ENCODE measurements around the gene SYTL5.

GRCh38 chrX:38060331-38060878 is 54.1 kb downstream of the SYTL5 start:
- TF ChIP-seq CTCF (IDR thresholded peaks at IDR 0.05): no peak
- no peak for TF ChIP-seq POLR2A (IDR thresholded peaks at IDR 0.05)

Data from testis (tissue), 2 donors.